CD14-positive monocyte (primary cell): Measurements from ENCODE around the gene MIA. TPM values are rescaled to one million over a fixed set of nuclear protein-coding genes. Genes with fewer than 3 reads are reported as not detected.

Experiments used
- DNase-seq, 3 donors: peaks; one replicate each; pipeline ENCODE4 v3.0.0-alpha.2; 2011 to 2022
- H2AFZ ChIP-seq: 2 replicates; pipeline ENCODE4 v1.6.0; 2012; ENCODE audit warnings: mild to moderate bottlenecking, low read depth, low read length, inconsistent platforms; ENCODE audit not compliant: insufficient read depth, poor library complexity, severe bottlenecking
- H3K27ac ChIP-seq, 2 donors: 1 replicate in 1 of 2; 2 replicates in 1 of 2; pipeline ENCODE4 v1.5.1; 2012 to 2013; ENCODE audit warnings: low read length in 2 of 2, control low read depth in 1 of 2, inconsistent platforms in 1 of 2, low read depth in 1 of 2, mild to moderate bottlenecking in 1 of 2
- H3K27me3 ChIP-seq, 2 donors: one replicate each; pipeline versions ENCODE4 v1.6.0 to v1.6.1; 2011 to 2013; ENCODE audit warnings: low read length in 2 of 2; ENCODE audit not compliant: control insufficient read depth in 2 of 2, insufficient read depth in 2 of 2
- H3K36me3 ChIP-seq, 2 donors: replicated peaks in 1 of 2; 1 replicate in 1 of 2; 2 replicates in 1 of 2; pipeline versions ENCODE4 v1.5.1 to v1.6.1; 2012 to 2013; ENCODE audit warnings: low read length in 2 of 2, control low read depth in 1 of 2, inconsistent platforms in 1 of 2, mild to moderate bottlenecking in 1 of 2; ENCODE audit not compliant: insufficient read depth in 2 of 2, control insufficient read depth in 1 of 2
- H3K4me1 ChIP-seq, 2 donors: 1 replicate in 1 of 2; 2 replicates in 1 of 2; pipeline versions ENCODE4 v1.5.1 to v1.6.1; 2012 to 2013; ENCODE audit warnings: low read length in 2 of 2, control low read depth in 1 of 2, inconsistent platforms in 1 of 2, mild to moderate bottlenecking in 1 of 2, moderate library complexity in 1 of 2; ENCODE audit not compliant: insufficient read depth in 2 of 2, control insufficient read depth in 1 of 2
- H3K4me2 ChIP-seq: replicated peaks from 2 replicates; pipeline ENCODE3; 2012; ENCODE audit warnings: low read length, moderate library complexity, mild to moderate bottlenecking; ENCODE audit not compliant: poor library complexity, severe bottlenecking; ENCODE audit errors: extremely low read depth
- H3K4me3 ChIP-seq, 3 experiments: fragments of 200-600 bp in 1 of 3; sonication (generic) in 1 of 3; replicated peaks in 1 of 3; 1 replicate in 2 of 3; 2 replicates in 1 of 3; pipeline ENCODE4 v1.5.1; 2011 to 2013; ENCODE audit warnings: low read length in 3 of 3, mild to moderate bottlenecking in 3 of 3, control low read depth in 2 of 3, low read depth in 2 of 3, inconsistent platforms in 1 of 3, moderate library complexity in 1 of 3
- H3K79me2 ChIP-seq: 2 replicates; pipeline ENCODE4 v1.6.0; 2012; ENCODE audit warnings: mild to moderate bottlenecking, control low read depth, inconsistent platforms, low read length, moderate library complexity; ENCODE audit not compliant: insufficient read depth
- H3K9ac ChIP-seq: 2 replicates; pipeline ENCODE4 v1.6.0; 2017; ENCODE audit warnings: low read length, mild to moderate bottlenecking; ENCODE audit not compliant: insufficient read depth, poor library complexity, severe bottlenecking
- H3K9me3 ChIP-seq, 2 donors: replicated peaks in 1 of 2; 1 replicate in 1 of 2; 2 replicates in 1 of 2; pipeline versions ENCODE4 v1.5.1 to v1.6.1; 2012 to 2013; ENCODE audit warnings: low read length in 2 of 2, control low read depth in 1 of 2; ENCODE audit not compliant: control insufficient read depth in 1 of 2, insufficient read depth in 1 of 2
- H4K20me1 ChIP-seq: 2 replicates; pipeline ENCODE4 v1.6.0; 2012; ENCODE audit warnings: mild to moderate bottlenecking, low read length, control low read depth, moderate library complexity; ENCODE audit not compliant: insufficient read depth
- H3K27ac Mint-ChIP-seq, 7 donors: one replicate each; pipeline ENCODE4 v1.8.0; 2020; ENCODE audit warnings: mild to moderate bottlenecking in 7 of 7, mixed read lengths in 7 of 7, moderate library complexity in 6 of 7, inconsistent platforms in 2 of 7
- H3K27me3 Mint-ChIP-seq, 3 donors: one replicate each; pipeline ENCODE4 v1.8.0; 2021 to 2022; ENCODE audit warnings: low read depth in 3 of 3, mild to moderate bottlenecking in 3 of 3, mixed read lengths in 3 of 3, moderate library complexity in 3 of 3, inconsistent platforms in 1 of 3
- H3K36me3 Mint-ChIP-seq, 2 donors: one replicate each; pipeline ENCODE4 v1.8.0; 2020; ENCODE audit warnings: mixed read lengths in 2 of 2, inconsistent platforms in 1 of 2, mild to moderate bottlenecking in 1 of 2
- H3K4me1 Mint-ChIP-seq: one replicate; pipeline ENCODE4 v1.8.0; 2020; ENCODE audit warnings: mild to moderate bottlenecking, mixed read lengths
- H3K4me3 Mint-ChIP-seq, 2 donors: one replicate each; pipeline ENCODE4 v1.8.0; 2020; ENCODE audit warnings: mild to moderate bottlenecking in 2 of 2, mixed read lengths in 2 of 2, moderate library complexity in 1 of 2
- H3K9me3 Mint-ChIP-seq, 7 donors: one replicate each; pipeline ENCODE4 v1.8.0; 2020 to 2022; ENCODE audit warnings: mixed read lengths in 7 of 7, mild to moderate bottlenecking in 6 of 7, moderate library complexity in 6 of 7, inconsistent platforms in 2 of 7
- WGBS: methylation state at CpG from one replicate; pipeline ENCODE4 v1.1.5; 2013; ENCODE audit warnings: missing lambda C conversion rate; ENCODE audit not compliant: insufficient coverage; 5-methylcytosine and 5-hydroxymethylcytosine counted together
- intact Hi-C, 2 donors: fragments of 100-400 bp; cut with micrococcal nuclease; formaldehyde crosslinking; loops; one replicate each; pipeline versions ENCODE4 v1.15.0 to v1.15.1; 2023
- polyA plus RNA-seq, 3 donors: library from polyadenylated mRNA; depleted of rRNA in 1 of 3; unstranded in 2 of 3; stranded (reverse) in 1 of 3; fragments of 300-500 nt in 2 of 3; fragments of >200 nt in 1 of 3; fragmentation: Illumina TruSeq in 2 of 3; gene quantifications; 1 replicate in 2 of 3; 2 replicates in 1 of 3; pipeline ENCODE4 v1.2.3, GENCODE V29; 2012 to 2021
- TF ChIP-seq, protein P1 (sequence below): fragments of 200-600 bp; IDR thresholded peaks from one replicate; pipeline ENCODE4 v1.8.0; 2022; ENCODE audit warnings: antibody characterized with exemption, mild to moderate bottlenecking

Gene MIA
- polyA plus RNA-seq, 3 donors, result 0.47 TPM; not detected in 2

DNA sequence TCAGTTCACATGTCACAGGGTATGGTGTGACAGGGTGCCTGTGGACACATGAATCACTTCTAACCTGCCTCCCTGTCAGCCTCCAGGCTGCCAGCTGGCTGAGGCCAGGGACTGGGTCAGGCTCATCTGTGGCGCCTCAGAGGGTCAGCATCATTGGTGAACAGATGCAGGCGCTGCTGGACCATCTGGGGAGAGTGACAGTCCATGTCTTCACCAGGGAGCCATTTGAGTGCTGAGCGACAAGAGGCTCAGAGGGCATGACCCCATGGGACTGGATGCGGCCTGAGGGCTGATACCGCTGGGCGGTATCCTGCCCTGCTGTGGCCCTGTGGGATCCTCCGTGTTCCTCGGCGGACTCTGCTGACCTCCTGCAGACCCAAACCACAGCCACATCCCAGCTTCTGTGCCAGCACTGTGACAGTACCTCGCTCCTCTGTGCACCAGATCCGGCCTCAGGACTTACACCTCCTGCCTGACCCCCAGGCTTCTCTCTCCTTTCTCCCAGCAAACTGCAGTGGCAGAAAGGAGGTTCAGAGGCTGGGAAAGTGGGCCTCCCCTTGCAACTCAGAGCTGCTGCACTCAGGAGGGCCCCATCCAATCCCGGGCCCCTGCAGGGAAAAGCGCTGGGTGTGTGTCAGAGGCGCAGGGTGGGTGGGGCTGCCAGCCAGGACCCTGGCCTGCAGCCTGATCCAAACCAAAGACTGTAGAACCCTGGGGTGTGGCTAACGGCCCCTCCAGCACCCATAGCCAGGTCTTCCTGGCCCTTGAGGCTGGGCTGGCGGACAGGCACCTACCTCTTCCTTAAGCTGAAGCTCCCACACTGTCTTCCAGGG, 35.2 kb upstream of the MIA start:
- Histone ChIP-seq H3K4me3 (no peak overlapping the region), H3K9ac (no peak overlapping the region), H4K20me1 (no peaks in the 10 kb centered on the region), H3K4me1 (no peaks in the 10 kb centered on the region), H3K79me2 (no peaks in the 10 kb centered on the region), H3K36me3 (peaks cover 53 to 62% of the 10 kb centered on the region in 2 donors), H3K27me3 (no peaks in the 10 kb centered on the region), H3K27ac (peak overlapping the region in 1 of 2 donors; percentile 26), H3K9me3 (no peaks in the 10 kb centered on the region), H2AFZ (no peak overlapping the region), H3K4me2 (no peak overlapping the region)
- Mint-ChIP-seq H3K27ac (peak overlapping the region in 2 of 7 donors; percentile 41 to 52), H3K27me3 (peaks cover 0 to 3% (median 0%) of the 10 kb centered on the region in 3 donors), H3K36me3 (peaks cover 53 to 73% of the 10 kb centered on the region in 2 donors), H3K9me3 (peaks cover 0 to 3% (median 0%) of the 10 kb centered on the region in 7 donors), H3K4me3 (no peak overlapping the region), H3K4me1 (peaks cover 6% of the 10 kb centered on the region)
- WGBS, result 92% methylated on average over 13 of the region's 16 CpGs
- intact Hi-C loops, result no loop called here
- TF ChIP-seq, protein P1, sequence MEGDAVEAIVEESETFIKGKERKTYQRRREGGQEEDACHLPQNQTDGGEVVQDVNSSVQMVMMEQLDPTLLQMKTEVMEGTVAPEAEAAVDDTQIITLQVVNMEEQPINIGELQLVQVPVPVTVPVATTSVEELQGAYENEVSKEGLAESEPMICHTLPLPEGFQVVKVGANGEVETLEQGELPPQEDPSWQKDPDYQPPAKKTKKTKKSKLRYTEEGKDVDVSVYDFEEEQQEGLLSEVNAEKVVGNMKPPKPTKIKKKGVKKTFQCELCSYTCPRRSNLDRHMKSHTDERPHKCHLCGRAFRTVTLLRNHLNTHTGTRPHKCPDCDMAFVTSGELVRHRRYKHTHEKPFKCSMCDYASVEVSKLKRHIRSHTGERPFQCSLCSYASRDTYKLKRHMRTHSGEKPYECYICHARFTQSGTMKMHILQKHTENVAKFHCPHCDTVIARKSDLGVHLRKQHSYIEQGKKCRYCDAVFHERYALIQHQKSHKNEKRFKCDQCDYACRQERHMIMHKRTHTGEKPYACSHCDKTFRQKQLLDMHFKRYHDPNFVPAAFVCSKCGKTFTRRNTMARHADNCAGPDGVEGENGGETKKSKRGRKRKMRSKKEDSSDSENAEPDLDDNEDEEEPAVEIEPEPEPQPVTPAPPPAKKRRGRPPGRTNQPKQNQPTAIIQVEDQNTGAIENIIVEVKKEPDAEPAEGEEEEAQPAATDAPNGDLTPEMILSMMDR, result no peak
- no peak for DNase-seq

DNA sequence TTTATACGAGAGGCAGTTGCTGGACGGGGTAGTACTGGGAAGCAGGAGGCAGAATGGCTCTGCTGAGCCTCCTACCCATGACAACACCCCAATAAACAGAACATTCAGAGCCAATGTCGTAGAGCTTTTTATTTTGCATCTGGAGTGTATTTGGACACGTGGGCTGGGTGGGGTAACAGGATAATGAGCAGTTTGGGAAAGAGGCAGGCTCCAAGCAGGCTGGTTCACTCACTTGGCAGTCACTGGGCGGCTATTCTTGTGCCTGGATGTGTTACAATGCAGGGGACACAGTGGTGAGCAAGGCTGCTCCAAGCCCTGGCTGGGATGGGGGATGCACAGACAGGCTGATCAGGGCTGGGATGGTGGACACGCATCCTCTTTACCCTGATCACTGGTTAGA, 34.6 kb upstream of the MIA start:
- Histone ChIP-seq H3K9ac (no peak overlapping the region), H3K9me3 (no peaks in the 10 kb centered on the region), H3K79me2 (no peaks in the 10 kb centered on the region), H3K4me1 (no peaks in the 10 kb centered on the region), H3K27me3 (no peaks in the 10 kb centered on the region), H3K4me2 (no peak overlapping the region), H3K27ac (peak overlapping the region in 1 of 2 donors; percentile 26), H2AFZ (no peak overlapping the region), H3K4me3 (no peak overlapping the region), H3K36me3 (peaks cover 47 to 56% of the 10 kb centered on the region in 2 donors), H4K20me1 (no peaks in the 10 kb centered on the region)
- H3K4me3 Mint-ChIP-seq, result no peak overlapping the region
- intact Hi-C loops, result no loop called here
- peaks cover 0 to 3% (median 0%) of the 10 kb centered on the region in 3 donors for H3K27me3 Mint-ChIP-seq
- peaks cover 6% of the 10 kb centered on the region for H3K4me1 Mint-ChIP-seq
- peak overlapping the region in 1 of 7 donors; percentile 54 for H3K27ac Mint-ChIP-seq
- WGBS, result 100% methylated on average over 3 of the region's 6 CpGs
- no peak for DNase-seq
- TF ChIP-seq, protein P1, result no peak
- H3K36me3 Mint-ChIP-seq, result peaks cover 46 to 66% of the 10 kb centered on the region in 2 donors
- H3K9me3 Mint-ChIP-seq, result peaks cover 0 to 3% (median 0%) of the 10 kb centered on the region in 7 donors
